Heart left ventricle (tissue), 13 donors: ENCODE results near the gene ZNF25.

ENCODE experiments used
- CTCF ChIP-seq, 12 donors: fragments of 200-600 bp; sonication (generic) in 4 of 12; IDR thresholded peaks; one replicate each; pipeline versions ENCODE4 v1.5.0 to v1.8.0; 2018 to 2022; ENCODE audit warnings: antibody characterized with exemption in 12 of 12, mild to moderate bottlenecking in 5 of 12
- POLR2A ChIP-seq, 2 donors: fragments of 450-650 bp; IDR thresholded peaks; one replicate each; pipeline ENCODE4 v1.6.1; 2017; ENCODE audit warnings: antibody characterized with exemption in 2 of 2, mild to moderate bottlenecking in 2 of 2, moderate library complexity in 2 of 2
- donor health status: ischemic (EF 13 %, LVEDD 7.1; RV severe dilation, severe dysfunction).
- donor health status: DM: no; HTN: yes; CAD: no.
- donor health status: DM: no; HTN: no; CAD: no.
- donor health status: ischemic (EF 25% LVEDD 6.9; RV normal size, moderate dysfunction).
- donor health status: ischemic (EF 25% LVEDD 5.7; RV mildly dilated, moderate dysfunction).
- donor health status: ischemic (EF 35%, LVEDD 5.7; RV mildly dilated, moderate dysfunction).
- donor health status: nonischemic (EF 11% LVEDD 7.7; RV severe dilation, severe dysfunction).
- donor health status: DM: yes; HTN: yes; CAD: no.
- donor health status: PGD.
- donor health status: ischemic (EF 29% LVEDD 5.4; RV normal size, mild dysfunction).
- donor health status: nonischemic (EF 23%, LVEDD 6.1; RV moderate dilation, normal function).

- TF ChIP-seq CTCF (IDR thresholded peaks at IDR 0.05) (no peak), POLR2A (IDR thresholded peaks at IDR 0.05) (no peak)
Measured at GRCh38 chr10:38003026-38003425, 26.6 kb upstream of the ZNF25 start.
